GM18520 (cell line): ENCODE results near the gene NES.

Source experiments
- ATAC-seq: cut with Tn5 transposase; IDR thresholded peaks from one replicate; pipeline ENCODE4 v1.9.1; 2021; ENCODE audit not compliant: unreplicated experiment

NES gene, protein sequence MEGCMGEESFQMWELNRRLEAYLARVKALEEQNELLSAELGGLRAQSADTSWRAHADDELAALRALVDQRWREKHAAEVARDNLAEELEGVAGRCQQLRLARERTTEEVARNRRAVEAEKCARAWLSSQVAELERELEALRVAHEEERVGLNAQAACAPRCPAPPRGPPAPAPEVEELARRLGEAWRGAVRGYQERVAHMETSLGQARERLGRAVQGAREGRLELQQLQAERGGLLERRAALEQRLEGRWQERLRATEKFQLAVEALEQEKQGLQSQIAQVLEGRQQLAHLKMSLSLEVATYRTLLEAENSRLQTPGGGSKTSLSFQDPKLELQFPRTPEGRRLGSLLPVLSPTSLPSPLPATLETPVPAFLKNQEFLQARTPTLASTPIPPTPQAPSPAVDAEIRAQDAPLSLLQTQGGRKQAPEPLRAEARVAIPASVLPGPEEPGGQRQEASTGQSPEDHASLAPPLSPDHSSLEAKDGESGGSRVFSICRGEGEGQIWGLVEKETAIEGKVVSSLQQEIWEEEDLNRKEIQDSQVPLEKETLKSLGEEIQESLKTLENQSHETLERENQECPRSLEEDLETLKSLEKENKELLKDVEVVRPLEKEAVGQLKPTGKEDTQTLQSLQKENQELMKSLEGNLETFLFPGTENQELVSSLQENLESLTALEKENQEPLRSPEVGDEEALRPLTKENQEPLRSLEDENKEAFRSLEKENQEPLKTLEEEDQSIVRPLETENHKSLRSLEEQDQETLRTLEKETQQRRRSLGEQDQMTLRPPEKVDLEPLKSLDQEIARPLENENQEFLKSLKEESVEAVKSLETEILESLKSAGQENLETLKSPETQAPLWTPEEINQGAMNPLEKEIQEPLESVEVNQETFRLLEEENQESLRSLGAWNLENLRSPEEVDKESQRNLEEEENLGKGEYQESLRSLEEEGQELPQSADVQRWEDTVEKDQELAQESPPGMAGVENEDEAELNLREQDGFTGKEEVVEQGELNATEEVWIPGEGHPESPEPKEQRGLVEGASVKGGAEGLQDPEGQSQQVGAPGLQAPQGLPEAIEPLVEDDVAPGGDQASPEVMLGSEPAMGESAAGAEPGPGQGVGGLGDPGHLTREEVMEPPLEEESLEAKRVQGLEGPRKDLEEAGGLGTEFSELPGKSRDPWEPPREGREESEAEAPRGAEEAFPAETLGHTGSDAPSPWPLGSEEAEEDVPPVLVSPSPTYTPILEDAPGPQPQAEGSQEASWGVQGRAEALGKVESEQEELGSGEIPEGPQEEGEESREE (N-terminal part only)

DNA sequence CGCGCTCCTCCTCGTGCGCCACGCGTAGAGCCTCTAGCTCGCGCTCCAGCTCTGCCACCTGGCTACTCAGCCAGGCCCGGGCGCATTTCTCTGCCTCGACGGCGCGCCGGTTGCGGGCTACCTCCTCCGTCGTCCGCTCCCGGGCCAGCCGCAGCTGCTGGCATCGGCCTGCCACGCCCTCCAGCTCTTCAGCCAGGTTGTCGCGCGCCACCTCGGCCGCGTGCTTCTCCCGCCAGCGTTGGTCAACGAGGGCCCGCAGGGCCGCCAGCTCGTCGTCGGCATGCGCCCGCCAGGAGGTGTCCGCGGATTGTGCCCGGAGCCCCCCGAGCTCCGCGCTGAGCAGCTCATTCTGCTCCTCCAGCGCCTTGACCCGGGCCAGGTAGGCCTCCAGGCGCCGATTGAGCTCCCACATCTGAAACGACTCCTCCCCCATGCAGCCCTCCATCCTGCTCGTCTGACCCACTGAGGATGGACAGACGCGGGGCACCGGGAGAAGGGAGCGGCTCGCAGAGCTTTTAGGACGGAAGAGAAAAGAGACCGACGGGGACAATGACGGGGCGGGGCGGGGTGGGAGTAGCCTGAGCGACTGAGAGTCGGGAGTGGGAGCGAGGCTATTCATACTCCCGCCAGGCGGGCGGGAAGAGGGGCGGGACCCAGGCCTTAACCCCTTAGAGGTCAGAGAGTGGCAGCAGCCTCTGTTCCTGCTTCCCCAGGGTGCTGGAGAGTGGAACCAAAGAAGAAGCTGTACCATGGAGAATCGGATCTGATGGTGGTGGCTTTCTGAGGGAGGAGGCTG lies at the start of gene NES:
TSS of gene NES (minus strand) at position 588 of the 796 bp plus-strand sequence. CDS start at position 445, 143 bp downstream.
- ATAC-seq: no peak

DNA sequence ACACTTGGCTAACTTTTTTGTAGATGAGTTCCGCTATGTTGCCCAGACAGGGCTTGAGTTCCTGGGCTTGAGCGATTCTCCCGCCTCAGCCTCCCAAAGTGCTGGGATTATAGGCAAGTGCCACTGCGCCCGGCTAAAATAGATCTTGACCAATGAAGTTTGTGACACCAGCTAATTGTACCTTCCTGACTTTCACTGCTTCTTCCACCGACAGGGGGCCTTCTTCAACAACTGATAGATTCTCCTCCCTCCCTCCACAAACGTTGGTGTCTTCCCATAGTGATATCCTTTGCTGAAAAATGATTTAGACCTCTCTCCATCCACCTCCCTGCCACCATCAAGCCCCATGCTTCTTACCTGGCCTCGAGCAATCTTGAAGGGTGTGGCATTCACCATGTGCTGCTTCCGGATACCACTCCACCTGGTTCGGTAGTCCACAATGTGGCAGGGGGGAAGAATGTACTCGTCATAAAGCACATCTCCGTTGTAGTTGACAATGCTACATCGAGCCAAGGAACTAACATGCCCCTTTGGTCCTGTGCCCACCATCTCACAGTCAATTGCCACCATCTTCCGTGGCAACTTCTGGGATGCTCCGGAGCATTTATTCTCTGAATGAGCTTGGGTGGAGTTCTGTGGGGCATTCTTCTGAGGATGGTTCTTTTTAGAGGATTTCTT lies 49.5 kb upstream of the NES start:
- ATAC-seq: no peak

DNA sequence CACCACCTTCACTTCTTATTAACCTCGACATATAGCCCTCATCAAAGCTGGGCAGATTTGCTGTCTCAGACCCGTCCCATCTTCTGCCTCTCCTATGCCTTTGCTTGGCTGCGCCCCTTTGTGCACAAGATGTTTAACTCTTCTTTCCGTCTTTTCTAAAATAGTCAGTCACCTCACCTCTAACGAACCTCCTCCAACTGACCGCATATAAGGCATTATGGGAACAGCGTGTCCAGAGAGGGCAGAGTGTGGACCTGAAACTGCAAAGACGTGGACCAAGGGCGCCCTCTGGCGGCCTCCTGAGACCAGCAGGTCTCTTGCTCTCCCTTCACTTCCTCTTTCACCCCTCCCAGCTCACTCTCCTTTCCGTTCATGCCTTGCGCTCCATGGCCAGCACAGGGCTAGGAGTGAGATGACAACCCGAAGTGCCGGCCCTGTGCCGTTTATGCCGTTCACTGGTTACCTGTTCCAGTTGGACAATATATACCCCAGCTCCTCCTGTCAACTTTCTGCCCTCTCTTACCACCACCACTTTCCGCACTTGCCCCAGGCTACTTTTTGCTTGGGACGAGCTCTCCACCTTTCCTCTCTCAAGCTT lies 48.6 kb upstream of the NES start:
- peak; percentile 38 for ATAC-seq

DNA sequence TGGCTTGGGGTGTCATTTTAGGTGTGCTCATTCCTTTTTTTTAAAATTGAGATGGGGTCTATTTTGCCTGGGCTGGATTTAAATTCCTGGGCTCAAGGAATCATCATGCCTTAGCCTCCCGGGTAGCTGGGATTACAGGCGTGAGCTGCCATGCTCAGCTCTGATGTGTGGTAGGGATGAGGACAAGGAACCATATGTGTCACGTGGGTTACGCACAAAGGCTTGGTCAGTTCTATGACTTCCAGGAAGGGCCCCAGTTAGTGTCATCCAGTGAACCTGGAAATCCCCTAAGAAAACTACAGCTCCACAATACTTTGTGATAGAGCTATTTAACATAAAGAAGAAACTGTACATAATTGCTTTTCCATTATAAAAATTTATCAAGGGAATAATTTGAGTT lies 44.3 kb upstream of the NES start:
- no peak for ATAC-seq

DNA sequence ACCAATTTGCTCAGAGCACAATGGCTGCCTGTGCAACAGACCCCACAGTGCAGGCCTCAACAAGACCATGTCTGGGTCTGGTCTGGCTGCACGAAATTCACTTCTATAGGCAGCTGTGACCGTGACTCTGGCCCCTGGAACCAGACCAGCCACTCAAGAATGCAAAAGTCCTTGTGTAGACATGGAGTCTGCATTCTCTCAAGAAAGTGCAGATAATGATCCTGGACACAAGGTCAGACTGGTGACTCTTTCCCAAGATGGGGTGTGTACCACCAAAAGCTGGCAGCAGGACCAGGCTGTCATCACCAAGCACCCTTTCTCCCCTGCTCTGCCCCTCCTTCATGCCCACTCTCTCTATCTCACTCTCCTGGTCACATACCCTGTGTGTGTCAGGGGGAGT lies 43.9 kb upstream of the NES start:
- no peak for ATAC-seq

DNA sequence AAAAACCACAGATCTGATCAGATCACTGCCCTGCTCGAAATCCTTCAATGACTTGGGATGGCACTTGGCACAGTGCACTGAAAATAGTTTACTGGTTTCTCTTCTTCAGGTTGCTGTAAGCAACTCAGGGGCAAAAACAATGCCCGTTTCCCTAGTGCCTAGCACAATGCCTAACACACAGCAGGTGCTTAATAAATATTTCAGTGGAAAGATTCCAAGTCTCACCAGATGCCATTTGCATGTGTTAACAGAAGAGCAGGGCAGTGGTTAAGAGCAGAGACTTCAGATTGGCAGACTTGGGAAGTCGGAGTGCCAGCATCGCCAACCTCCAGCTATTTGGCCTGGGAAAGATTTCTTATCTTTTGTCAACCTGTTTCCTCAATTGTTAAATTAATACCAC lies 40.1 kb upstream of the NES start:
- ATAC-seq: no peak

DNA sequence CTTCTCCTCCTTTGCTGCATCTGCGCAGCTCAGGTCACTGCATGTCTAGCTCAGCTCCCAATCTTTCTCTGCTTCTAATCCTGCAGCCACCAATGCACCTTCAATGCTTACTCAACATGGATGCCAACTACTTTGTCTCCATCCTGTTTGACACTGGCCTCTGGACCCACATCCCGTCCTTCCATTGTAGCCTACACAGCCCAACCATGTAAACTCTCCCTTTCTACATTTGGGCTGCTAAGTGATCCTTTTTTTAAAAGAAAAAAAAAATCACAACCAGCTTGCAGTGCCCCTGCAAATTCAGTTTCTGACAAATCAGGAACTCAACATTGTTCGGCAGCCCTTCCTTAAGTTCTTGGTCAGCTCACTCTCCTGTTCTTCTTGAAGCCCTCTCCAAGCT lies 37.6 kb upstream of the NES start:
- no peak for ATAC-seq

DNA sequence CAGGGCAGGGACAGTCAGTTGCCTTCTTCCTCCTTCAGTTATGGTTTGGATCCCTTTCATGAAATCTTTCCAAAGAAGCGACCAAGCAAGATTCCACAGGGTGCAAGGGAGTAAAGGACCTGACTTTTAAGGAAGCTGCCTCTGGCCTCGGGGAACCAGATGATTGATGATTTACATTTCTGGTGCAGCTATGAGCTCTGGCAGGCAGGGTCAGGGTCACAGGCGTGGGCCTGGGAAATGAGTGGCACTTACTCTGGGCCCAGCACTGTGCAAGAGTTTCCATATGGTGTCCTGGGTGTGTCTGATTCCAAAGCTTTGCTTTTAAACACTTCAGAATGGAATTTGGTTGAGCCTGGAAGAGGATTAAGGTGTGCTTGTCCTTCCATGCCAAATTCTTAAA lies 35.4 kb upstream of the NES start:
- ATAC-seq: no peak

DNA sequence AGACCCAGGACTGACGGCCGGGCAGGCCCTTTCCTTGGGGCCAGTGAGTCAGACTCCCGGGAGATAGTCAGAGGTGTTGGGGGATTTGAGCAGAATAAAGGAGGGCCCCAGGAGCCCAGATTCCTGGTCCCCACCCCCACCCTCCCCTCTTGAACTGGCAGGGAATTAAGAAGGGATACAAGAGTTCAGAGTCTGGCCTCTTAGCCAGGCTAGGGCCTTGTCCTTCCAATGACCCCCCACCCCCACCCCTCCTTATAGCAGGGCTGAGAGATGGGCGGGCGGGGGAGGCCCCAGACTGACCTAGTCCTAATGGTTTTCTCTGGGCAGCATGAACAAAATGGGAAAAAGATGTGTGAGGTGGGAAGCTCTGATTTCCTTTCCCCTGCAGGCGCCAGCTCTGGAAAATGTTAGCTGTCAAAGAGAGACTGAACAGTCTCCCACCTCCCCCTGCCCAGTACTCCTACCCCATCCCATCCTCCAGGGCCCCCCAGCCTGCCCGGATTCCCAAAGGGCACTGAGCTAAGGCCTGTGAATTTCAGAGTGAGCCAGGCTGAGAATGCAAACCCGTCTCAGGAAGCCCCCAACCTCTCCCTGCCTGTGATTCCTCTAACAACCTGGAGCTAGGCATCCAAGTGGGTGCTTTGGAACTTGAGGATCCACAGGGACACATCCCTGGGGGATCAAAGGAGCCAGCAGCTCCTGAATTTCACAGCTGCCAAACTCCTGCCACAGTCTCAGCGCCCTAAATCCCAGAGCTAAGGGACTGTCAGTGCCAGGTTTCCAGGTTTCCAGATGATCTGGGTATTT lies 34.0 kb upstream of the NES start:
- ATAC-seq: no peak

DNA sequence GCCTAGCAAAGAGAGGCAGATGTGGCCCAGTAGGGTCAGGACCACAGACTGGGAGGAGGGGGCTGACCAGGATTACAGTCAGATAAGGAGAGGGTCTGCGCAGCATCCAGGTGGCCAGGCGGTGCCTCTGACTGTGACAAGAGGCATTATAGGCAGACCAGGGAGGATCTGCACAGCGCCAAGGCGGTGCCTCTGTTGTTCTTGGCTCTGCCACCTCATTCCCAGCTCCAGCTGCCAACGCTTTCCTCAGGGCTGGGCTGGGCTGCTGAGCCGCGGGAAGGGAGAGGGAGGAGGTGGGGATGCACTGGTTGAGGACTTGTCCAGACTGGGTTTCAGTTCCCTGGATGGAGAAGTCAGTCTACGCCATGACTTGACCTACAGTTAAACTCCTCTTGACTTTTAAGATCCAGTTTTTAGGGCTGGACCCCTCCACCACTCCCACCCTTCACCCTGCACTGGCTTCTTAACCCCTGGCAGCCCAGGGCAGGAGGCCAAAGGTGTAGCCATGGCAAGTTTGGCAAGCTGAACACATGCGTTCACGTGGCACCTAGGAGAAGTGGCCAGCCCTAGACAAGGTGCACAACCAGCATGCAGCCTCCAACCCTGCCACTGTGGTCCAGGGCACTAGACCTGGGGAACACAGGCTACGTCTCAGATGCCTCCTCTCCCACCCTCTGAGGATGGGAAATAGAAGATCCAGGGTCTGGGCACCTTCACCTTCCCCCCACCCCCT lies 32.7 kb upstream of the NES start:
- no peak for ATAC-seq

DNA sequence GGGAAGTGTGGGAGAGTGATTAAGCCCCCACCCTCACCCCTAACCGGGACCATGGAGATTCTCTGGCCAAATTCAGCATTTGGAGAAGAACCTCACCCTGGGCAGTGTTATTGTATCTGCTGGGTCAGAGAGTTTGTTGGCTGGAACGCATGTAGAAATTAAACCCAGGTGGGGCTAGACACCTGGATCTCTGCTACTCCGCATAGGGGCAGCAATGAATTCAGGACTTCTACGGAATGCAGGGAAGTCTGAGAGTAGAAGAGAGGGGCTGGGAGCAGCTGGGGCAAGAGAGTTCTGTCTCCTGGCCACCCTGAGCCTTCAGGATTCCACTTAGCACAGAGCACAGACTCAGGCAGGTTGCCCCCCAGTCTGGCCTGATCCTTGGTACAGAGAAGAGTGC lies 31.8 kb upstream of the NES start:
- no peak for ATAC-seq

DNA sequence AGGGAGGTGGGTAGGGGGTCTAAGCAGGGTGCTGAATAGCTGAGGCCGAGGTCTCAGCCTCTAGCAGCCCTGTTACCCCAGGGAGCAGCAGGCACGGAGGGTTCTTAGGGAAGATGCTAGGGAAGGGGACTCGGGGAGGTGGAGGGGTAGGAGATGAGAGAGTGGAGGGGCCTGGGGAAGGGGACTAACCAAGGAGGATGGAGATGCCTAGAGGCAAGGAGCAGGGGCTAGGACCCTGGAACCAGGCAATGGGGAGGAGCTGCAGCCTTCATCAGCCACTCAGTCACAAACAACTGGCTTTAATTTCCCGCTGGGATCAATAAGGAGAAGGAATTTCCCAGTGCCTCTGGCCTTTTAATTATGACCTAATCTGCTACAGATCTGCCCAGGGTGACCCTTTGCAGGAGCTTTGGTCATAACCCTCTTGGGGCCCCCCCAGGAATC lies 31.0 kb upstream of the NES start:
- no peak for ATAC-seq

DNA sequence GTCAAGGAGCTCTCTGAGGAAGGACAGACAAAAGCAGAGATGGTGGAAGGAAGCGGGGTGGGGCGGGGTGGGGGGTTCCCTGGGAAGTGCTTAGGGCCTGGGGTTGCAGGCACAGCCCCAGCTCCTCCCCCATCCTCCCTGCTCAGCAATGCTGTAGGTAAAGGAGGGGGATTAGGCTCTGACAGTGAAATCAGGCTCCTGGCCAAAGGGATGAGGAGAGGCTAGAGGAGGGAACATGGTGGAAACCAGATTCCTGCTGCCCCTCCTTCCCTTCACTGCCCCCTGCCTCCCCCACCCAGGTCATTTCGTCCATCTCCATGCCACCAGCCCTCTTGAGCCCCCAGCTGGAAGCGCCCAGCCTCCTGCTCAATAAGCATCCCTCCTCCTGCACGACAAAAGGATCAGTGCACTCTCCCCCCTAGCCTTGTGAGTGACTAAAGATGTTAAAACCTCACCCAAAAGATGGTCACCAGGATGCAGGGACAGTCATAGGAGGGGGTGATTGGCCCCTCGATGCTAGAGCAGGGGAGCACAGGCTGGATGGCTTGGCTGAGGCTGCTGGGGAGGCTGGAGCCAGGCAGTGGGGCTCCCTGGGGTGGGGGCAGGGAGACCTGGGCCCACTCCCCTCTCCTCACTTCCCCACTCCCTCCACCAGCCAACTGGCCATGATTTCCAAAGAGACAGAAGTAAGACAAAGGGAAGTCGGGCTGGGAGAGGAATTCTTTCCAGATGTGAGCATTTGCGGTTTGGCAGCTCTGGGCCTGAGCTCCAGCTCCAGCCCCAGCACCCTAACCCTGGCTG lies 30.4 kb upstream of the NES start:
- ATAC-seq: no peak

DNA sequence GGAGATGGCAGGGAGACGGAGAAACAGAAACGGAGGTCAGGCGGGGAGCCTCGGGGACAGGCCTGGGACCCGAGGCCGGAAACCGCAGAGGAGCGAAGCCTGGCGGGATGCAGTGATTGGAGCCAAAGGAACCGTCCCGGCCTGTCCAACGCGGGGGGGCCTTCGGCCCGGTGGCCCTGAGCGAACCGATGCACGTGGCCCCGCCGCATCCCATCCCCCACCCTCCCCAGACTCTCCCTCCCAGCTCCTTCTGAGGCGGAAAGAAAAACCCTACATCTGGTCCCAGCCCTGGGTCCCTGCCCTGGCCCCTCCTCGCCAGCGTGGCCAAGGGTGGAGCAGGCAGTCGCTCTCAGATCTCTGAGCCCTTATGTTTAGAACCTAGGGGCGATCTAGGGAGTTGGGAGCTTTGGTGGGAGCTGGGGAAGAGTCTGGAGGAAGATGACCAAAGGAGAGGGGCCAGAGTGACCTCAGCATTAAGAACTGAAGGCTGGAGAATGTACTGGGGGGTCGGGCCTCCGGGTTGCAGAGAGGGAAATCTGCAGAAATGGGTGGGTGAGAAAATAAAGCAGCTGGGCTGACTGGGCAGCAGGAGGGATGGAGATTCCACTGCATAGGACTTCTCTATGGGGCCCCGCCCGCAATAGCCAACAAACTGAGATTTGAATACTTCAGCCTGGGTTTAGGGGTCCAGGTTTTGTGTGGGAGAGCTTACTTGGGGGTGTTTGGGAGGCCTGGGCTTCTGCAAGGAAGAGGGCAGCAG lies 29.6 kb upstream of the NES start:
- ATAC-seq: no peak

DNA sequence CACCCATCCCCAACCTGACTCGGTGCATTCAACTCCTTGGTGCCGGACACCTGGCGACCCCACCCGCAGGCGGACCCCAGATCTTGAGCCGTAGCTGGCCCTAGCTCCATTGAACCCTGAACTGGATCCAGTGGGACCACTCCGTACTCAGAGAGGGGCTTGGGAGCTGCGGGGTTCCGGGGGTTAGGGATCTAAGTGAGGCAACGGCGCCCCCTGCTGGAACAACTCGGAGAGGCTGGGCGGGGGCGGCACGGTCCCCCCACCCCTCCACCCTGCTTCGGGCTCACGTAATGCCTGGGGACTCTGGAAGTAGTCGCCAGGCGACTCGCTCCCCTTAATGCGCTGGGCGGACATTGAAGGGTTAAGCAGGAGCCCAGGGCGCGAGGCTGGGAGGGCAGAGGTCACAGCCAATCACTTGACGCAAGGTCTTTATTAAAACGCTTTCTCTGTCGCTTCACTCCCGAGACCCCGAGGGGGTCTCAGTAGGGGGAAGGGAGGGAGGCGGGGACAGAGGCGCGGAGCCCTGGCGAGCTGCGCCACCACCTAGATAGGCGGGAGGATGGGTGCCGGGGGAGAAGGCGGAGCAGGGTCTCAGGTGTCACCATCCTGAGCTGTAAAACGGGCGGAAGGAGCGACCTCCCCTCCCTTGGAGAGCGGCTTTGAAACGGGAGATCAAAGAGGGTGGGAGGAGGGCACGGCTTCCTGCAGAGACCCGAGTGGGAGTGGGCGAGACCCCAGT lies 28.9 kb upstream of the NES start:
- ATAC-seq: no peak
